ENCODE data around the gene HSPB1. TPM values are rescaled to one million over a fixed set of nuclear protein-coding genes. Genes with fewer than 3 reads are reported as not detected.
A peak's percentile ranks its signal among the peaks of the same experiment; 100 is the strongest.

The HSPB1 gene
- total and polyA plus RNA-seq, 2 of the 13 experiments (the other 11 are each of a cell fraction or from before 2014, with no cell fraction given) = 21.0 to 38.6 TPM

DNA sequence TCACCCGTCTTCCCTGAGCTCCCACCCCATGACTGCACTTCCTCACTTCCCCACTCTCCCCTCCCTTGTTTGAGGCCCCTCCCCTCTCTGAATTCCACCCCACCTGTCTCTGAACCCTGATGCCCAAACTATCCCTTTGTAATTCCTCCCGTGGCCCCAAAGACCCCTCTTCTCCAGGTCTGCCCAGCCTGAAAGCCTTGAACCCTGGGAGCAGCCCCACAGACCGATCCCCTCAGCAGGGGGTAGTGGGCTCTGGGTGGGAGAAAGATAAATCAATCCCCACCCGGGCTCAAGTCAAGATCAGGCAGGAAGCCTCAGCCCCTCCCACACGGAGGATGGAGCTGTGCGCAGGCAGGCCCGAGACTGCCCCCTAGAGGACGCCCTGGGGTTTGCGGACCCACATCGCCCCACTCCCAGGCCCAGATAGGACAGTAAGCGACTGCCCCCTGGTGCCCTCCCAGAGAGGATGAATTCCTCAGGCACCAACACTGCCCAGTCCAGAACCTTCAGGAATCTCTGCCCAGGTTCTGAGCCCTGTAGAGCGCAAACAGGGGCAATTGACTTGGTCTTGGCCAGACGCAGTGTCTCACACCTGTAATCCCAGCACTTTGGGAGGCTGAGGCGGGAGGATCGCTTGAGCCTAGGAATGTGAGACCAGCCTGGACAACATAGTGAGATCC, 11.7 kb downstream of the HSPB1 start (continued):
- TF ChIP-seq CBX5 (CRISPR knock-in tag; IDR thresholded peaks at IDR 0.05; ENCODE audit: borderline replicate concordance) (peak; percentile 65; the same call in 1 of the 2 replicates), NFE2L1 (CRISPR knock-in tag; IDR thresholded peaks at IDR 0.05; ENCODE audit: borderline replicate concordance) (no peak), RELA (CRISPR knock-in tag; IDR thresholded peaks at IDR 0.05) (no peak), KDM1A (CRISPR knock-in tag; IDR thresholded peaks at IDR 0.05) (no peak), SP1 (IDR thresholded peaks at IDR 0.05) (no peak), SP1 (CRISPR knock-in tag; IDR thresholded peaks at IDR 0.05) (peak; percentile 73), BRCA1 (CRISPR knock-in tag; IDR thresholded peaks at IDR 0.05) (no peak), ZNF333 (CRISPR knock-in tag; IDR thresholded peaks at IDR 0.05; ENCODE audit: borderline replicate concordance) (0 out of 2 replicates have a peak, but pooled peaks have one; percentile 27), NR2F1 (CRISPR knock-in tag; IDR thresholded peaks at IDR 0.05) (no peak), MIER2 (CRISPR knock-in tag; IDR thresholded peaks at IDR 0.05) (peak; percentile 81; the same call in 1 of the 2 replicates), PLRG1 (conservative IDR thresholded peaks at IDR 0.05) (no peak), GABPA (IDR thresholded peaks at IDR 0.05; ENCODE audit: low read depth, low read length) (no peak), GABPA (CRISPR knock-in tag; IDR thresholded peaks at IDR 0.05; ENCODE audit: low read depth) (peak; percentile 26; the same call in 1 of the 2 replicates)
- TF ChIP-seq, protein P1, sequence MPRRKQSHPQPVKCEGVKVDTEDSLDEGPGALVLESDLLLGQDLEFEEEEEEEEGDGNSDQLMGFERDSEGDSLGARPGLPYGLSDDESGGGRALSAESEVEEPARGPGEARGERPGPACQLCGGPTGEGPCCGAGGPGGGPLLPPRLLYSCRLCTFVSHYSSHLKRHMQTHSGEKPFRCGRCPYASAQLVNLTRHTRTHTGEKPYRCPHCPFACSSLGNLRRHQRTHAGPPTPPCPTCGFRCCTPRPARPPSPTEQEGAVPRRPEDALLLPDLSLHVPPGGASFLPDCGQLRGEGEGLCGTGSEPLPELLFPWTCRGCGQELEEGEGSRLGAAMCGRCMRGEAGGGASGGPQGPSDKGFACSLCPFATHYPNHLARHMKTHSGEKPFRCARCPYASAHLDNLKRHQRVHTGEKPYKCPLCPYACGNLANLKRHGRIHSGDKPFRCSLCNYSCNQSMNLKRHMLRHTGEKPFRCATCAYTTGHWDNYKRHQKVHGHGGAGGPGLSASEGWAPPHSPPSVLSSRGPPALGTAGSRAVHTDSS (CRISPR knock-in tag; conservative IDR thresholded peaks at IDR 0.05) = peak; percentile 77; the same call in 1 of the 2 replicates
- TF ChIP-seq, protein P2, sequence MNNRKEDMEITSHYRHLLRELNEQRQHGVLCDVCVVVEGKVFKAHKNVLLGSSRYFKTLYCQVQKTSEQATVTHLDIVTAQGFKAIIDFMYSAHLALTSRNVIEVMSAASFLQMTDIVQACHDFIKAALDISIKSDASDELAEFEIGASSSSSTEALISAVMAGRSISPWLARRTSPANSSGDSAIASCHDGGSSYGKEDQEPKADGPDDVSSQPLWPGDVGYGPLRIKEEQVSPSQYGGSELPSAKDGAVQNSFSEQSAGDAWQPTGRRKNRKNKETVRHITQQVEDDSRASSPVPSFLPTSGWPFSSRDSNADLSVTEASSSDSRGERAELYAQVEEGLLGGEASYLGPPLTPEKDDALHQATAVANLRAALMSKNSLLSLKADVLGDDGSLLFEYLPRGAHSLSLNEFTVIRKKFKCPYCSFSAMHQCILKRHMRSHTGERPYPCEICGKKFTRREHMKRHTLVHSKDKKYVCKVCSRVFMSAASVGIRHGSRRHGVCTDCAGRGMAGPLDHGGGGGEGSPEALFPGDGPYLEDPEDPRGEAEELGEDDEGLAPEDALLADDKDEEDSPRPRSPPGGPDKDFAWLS (CRISPR knock-in tag; IDR thresholded peaks at IDR 0.05; ENCODE audit: borderline replicate concordance) = 0 out of 2 replicates have a peak, but pooled peaks have one; percentile 60
- TF ChIP-seq, protein P3, sequence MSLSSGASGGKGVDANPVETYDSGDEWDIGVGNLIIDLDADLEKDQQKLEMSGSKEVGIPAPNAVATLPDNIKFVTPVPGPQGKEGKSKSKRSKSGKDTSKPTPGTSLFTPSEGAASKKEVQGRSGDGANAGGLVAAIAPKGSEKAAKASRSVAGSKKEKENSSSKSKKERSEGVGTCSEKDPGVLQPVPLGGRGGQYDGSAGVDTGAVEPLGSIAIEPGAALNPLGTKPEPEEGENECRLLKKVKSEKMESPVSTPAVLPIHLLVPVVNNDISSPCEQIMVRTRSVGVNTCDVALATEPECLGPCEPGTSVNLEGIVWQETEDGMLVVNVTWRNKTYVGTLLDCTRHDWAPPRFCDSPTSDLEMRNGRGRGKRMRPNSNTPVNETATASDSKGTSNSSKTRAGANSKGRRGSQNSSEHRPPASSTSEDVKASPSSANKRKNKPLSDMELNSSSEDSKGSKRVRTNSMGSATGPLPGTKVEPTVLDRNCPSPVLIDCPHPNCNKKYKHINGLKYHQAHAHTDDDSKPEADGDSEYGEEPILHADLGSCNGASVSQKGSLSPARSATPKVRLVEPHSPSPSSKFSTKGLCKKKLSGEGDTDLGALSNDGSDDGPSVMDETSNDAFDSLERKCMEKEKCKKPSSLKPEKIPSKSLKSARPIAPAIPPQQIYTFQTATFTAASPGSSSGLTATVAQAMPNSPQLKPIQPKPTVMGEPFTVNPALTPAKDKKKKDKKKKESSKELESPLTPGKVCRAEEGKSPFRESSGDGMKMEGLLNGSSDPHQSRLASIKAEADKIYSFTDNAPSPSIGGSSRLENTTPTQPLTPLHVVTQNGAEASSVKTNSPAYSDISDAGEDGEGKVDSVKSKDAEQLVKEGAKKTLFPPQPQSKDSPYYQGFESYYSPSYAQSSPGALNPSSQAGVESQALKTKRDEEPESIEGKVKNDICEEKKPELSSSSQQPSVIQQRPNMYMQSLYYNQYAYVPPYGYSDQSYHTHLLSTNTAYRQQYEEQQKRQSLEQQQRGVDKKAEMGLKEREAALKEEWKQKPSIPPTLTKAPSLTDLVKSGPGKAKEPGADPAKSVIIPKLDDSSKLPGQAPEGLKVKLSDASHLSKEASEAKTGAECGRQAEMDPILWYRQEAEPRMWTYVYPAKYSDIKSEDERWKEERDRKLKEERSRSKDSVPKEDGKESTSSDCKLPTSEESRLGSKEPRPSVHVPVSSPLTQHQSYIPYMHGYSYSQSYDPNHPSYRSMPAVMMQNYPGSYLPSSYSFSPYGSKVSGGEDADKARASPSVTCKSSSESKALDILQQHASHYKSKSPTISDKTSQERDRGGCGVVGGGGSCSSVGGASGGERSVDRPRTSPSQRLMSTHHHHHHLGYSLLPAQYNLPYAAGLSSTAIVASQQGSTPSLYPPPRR (CRISPR knock-in tag; IDR thresholded peaks at IDR 0.05; ENCODE audit: borderline replicate concordance) = peak; percentile 53; the same call in 1 of the 2 replicates
- TF ChIP-seq, protein P4, sequence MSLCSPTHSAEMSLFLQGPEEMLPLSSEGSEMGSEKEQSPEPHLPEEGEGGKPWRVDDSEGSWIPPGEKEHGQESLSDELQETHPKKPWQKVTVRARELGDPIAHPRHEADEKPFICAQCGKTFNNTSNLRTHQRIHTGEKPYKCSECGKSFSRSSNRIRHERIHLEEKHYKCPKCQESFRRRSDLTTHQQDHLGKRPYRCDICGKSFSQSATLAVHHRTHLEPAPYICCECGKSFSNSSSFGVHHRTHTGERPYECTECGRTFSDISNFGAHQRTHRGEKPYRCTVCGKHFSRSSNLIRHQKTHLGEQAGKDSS (CRISPR knock-in tag; IDR thresholded peaks at IDR 0.05; ENCODE audit: borderline replicate concordance, low read depth) = peak; percentile 75; the same call in 1 of the 2 replicates
- TF ChIP-seq, protein P5, sequence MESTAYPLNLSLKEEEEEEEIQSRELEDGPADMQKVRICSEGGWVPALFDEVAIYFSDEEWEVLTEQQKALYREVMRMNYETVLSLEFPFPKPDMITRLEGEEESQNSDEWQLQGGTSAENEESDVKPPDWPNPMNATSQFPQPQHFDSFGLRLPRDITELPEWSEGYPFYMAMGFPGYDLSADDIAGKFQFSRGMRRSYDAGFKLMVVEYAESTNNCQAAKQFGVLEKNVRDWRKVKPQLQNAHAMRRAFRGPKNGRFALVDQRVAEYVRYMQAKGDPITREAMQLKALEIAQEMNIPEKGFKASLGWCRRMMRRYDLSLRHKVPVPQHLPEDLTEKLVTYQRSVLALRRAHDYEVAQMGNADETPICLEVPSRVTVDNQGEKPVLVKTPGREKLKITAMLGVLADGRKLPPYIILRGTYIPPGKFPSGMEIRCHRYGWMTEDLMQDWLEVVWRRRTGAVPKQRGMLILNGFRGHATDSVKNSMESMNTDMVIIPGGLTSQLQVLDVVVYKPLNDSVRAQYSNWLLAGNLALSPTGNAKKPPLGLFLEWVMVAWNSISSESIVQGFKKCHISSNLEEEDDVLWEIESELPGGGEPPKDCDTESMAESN (CRISPR knock-in tag; conservative IDR thresholded peaks at IDR 0.05) = 0 out of 2 replicates have a peak, but pooled peaks have one; percentile 43

Data from HepG2 (cell line).